CD4-positive, alpha-beta T cell treated with Interleukin-17A for 1 hour (primary cell): ENCODE data around the gene DLEC1.
"Not testable (repeated sequence)": the region's sequence is repeated elsewhere in the genome, so short reads cannot be mapped to it uniquely, and the experiment has no call there.

Source experiments
- DNase-seq: peaks from one replicate; pipeline ENCODE4 v3.0.0-alpha.2; 2020

Gene DLEC1

DNA sequence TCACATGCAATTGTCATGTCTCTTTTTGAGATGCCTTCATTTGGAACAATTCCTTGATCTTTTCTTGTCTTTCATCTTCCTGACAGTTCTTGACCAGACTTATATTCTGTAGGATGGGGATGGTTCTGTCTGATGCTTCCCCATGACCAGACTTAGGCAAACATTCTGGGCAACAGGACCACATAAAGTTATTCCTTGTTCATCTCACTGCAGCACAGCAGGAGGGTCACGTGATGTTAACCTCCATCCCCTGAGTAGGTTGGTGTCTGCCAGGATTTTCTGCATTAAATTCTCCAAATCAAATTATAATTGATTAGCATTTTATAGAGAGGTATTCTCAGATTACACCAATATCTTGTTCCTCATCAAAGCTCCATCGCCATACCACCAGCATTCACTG lies 7.8 kb downstream of the DLEC1 start:
- no peak for DNase-seq

DNA sequence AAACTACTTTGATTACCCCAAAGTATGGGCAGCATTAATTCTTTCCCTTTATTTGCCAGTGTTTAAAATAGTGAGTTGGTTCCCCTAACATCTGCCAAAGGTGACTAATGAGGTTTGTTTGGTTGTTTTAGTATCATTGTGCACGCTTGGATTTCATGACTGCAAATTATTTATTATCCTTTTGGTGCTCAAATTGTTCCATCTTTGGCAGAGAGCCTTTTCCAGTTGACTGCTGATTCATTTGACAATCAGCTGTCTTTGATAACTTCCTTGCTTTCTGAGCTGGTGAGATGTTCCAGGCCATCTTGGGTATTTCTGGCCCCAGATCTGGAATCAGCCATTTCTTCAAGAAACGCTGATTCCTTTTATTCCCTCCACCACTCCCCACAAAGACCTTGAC lies 8.9 kb downstream of the DLEC1 start:
- no peak for DNase-seq

DNA sequence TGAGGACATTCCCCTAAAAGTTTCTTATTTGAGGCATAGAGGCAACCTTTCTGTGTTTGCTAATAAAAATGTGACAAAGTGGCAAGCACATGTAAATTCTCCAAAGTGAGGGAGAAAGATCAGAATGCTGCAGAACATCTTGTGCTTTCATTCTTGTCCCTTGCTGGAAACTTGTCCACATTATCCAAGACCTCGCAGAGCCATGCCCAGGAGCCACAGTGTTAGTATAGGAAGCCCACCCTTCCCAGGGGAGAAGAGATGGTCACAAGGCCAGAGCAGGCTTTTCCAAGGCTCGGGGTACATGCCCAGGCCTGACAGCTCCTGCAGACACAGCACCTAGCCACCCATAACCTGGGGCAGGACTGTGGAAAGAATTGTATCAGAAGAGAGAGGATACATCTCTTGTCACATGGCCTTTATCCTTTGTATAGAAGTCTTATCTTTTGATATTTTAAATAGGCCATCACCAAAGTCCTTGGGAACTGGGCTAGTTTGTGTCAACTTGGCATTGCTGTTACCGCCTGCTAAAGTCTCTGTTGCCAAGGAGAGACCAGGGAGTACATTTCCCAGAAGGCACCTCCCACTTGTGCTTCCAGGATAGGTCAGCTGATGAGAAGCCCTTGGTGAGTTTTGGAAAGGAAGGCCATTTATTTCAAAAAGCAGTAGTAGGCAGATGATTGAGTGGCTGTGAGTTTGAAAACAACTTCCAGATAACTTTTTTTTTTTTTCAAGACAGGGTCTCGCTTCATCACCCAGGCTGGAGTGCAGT lies 10.5 kb downstream of the DLEC1 start:
- DNase-seq, result no peak

DNA sequence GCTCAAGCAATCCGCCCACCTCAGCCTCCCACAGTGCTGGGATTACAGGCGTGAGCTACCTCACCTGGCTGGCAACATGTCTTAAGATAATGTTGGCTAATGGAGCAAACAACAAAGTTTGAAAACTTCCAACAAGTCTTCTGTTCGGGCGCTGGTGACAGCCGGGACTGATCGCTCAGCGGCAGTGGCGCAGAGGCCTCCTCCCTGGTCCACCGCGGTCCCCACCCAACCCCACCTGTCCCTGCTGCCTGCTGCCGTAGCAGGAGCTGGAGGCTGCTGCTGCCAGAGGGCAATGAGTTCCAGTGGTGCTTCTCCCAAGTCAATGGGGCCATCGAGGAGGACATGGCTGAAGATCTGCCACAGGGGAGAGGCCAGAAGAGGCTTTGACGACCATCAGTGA lies 12.1 kb downstream of the DLEC1 start:
- no peak for DNase-seq

DNA sequence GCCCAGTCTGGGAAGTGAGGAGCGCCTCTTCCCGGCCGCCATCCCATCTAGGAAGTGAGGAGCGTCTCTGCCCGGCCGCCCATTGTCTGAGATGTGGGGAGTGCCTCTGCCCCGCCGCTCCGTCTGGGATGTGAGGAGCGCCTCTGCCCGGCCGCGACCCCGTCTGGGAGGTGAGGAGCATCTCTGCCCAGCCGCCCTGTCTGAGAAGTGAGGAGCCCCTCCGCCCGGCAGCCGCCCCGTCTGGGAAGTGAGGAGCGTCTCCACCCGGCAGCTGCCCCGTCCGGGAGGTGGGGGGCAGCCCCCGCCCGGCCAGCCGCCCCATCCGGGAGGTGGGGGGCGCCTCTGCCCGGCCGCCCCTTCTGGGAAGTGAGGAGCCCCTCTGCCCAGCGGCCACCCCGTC lies 14.3 kb downstream of the DLEC1 start:
- not testable (repeated sequence) for DNase-seq

GRCh38 chr3:38053813-38054498 lies 14.9 kb downstream of the DLEC1 start:
- not testable (repeated sequence) for DNase-seq

DNA sequence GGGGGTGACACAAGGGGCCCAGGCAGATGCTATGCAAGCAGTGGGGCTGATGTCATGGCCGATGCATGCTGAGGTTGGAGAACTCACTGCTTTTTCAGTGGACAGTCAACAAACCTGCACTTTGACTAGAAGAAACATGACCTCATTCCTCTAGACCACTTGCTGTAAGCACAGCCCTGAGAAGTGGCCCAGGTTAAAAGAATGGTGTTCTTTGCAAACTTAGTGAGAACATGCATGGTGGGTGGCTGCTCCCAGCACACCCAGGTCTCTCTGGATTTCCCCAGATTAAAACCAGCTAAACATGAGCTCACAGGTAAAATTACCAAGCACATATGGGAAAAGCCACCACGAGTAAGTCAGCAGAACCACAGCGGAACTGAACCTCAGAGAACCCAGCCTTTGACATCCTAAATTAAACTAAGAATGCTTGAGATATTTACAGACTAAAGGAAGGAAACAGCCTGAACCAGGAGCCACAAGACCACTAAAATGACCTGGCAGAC lies 15.5 kb downstream of the DLEC1 start:
- no peak for DNase-seq

DNA sequence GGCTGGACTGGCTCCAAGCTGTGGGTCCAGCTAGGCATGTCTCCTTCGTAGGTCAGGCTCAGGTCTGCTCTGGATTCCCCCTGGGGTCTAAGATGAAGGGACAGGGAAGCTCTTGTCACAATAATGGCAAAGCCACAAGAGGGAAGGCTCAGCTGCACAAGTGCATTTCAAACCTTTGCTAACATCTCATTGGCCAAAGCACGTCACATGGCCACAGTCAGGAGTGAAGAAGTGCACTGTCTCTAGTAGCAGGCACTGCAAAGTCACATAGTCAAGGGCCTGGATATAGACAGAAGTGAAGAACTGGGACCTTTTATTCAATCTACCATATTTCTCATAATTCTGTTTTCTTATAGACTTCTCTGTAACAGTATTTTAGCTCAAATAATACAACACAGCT lies 20.1 kb downstream of the DLEC1 start:
- DNase-seq, result no peak

- no peak for DNase-seq
Observed at GRCh38 chr3:38059591-38059990, 20.6 kb downstream of the DLEC1 start.

DNA sequence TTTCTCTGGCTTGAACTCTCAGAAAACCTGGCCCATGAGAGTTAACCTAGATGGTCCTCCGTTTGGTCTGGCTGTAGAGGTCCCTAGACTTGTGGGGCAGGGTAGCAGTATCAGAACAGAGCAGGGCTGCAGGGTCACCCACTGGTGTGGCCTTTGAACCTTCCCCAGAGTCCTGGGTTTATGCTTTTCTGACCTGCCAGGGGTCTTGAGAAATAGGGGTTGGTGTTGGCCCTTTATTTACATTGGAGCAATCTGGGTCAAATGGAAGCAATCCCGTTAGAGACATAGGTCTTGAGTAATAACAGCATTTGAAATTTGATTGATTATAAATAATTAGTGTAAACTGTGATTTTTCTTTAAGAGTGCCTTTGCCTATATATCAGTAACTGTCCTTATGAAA lies 23.8 kb downstream of the DLEC1 start:
- no peak for DNase-seq

GRCh38 chr3:38064453-38064852 lies 25.4 kb downstream of the DLEC1 start:
- not testable (repeated sequence) for DNase-seq

DNA sequence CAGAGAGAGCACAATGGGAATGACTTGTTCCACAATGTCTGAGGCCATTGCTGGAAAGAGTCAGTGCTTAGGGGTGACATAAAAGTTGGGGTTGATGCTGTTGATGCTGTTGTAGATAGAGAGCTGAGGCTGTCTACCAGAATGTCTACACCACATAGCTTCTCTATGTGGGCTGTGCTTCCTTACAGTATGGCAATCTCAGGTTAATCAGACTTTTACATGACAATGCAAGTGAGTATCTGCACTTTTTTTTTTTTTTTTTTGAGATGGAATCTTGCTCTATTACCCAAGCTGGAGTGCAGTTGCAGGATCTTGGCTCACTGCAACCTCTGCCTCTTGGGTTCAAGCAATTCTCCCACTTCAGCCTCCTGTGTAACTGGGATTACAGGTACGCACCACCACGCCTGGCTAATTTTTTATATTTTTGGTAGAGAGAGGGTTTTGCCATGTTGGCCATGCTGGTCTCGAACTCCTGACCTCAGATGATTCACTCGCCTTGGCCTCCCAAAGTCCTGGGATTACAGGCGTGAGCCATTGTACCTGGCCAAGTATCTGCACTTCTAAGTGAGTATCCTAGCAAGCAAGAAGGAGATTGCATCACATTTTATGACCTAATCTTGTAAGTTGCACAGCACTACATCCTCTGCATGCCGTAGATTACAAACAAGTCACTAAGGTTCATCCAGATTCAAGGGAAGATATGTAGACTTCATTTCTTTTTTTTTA lies 28.7 kb downstream of the DLEC1 start:
- DNase-seq, result no peak

GRCh38 chr3:38070013-38070412 lies 31.0 kb downstream of the DLEC1 start:
- DNase-seq, result no peak

DNA sequence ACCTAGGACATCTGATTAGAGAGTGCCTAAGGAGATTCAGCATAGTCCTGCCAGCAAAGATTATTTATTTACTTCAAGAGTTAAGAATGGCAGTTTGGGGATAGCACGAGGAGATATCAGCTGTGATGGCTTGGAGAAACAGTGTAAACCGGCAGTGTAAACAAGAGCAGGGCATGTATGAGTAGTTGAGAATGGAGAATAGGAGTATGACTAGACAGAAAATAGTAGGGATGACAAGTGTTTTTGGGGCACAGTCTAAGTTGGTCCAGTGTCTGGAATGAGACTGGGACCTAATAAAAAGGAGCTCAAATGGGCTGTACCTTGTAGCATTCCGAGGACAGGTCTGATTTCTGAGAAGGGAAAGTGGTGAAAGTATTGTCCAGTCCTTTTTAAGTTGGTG lies 38.1 kb downstream of the DLEC1 start:
- not testable (repeated sequence) for DNase-seq

DNA sequence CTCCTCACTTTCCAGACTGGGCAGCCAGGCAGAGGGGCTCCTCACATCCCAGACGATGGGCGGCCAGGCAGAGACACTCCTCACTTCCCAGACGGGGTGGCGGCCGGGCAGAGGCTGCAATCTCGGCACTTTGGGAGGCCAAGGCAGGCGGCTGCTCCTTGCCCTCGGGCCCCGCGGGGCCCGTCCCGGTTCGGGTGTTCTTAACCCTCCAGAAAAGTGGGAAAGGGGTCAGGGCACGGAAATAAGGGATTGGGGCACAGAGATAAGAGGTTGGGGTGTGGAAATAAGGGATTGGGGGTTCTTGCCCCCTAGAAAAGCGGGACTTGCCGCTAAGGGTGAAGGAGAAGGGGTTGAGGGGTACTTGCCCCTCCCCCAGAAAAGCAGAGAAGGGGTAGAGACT lies 43.3 kb downstream of the DLEC1 start:
- not testable (repeated sequence) for DNase-seq

- DNase-seq, result not testable (repeated sequence)
Observed at GRCh38 chr3:38083254-38083653, 44.2 kb downstream of the DLEC1 start.

DNA sequence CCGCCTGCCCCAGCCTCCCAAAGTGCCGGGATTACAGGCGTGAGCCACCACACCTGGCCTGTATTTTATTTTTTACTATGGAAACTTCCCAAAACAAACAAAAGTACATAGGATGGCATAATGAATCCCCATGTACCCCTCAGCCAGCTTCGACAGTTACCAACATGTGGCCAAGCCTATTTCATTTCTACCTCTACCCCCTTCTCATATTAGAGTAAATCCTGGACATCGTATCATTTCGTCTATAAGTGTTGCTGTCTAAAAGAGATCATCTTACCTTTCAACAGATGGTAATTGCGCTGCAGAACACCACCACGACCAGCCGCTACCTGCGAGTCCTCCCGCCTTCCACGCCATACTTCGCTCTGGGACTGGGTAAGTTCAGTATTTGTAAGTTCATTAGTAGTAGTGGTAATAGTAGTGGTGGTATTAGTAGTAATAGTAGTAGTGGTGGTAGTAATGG lies 44.9 kb downstream of the DLEC1 start:
- no peak for DNase-seq

DNA sequence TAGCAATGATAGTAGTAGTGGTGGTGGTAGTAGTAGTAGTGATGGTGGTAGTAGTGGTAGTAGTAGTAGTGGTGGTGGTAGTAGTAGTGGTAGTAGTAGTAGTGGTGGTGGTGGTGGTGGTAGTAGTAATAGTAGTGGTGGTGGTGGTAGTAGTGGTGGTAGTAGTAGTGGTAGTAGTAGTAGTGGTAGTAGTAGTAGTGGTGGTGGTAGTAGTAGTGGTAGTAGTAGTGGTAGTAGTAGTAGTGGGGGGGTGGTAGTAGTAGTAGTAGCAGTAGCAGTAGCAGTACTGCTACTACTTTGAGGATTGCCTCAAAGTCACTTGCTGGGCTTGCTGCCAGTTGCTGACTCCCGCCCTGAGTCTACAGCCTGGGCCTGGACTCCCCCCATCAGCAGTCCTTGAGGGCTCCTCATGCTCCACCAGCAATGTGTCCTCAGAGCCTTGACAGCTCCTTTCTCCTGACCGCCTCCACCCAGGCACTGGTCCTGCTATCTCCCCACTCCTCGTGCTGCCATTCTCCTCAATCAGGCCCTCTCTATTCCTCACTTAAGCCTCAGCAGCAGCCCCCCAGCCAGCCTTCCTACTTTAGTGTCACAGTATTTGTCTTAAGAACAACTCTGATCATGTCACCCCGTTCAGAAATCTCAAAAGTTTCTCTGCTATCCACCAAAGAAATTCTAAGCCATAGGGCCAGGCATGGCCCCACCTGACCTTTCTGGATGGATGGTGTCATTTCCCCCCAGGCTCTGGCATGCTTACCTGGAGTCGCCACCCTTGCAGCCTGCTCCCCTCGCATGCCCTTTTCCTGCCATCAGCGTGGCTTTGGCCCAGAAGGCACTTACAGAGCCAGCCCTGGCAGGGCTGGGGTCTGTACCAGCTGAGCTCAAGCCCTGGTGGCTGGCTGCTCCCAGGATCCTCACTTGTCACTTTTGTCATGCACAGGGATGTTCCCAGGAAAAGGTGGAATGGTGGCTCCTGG lies 45.6 kb downstream of the DLEC1 start:
- DNase-seq, result peak; percentile 16

GRCh38 chr3:38085311-38085942 lies 46.4 kb downstream of the DLEC1 start:
- DNase-seq, result no peak

DNA sequence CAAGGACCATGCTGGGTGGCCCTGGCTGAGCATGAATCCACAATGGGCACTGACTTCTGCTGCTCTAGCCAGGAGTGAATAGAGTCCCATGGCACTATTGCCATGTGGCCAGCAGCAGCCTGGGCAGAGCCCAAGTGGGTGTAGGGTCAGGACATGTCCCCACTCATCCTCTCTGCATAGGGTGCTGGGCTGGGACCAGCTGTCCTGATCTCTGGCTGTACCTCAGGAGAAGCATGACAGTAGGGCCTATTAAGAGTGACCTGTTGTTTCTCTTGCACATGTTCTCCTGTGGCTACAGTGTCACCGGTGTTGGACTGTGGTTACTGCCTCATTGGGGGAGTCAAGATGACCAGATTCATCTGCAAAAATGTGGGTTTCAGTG lies 46.9 kb downstream of the DLEC1 start:
- no peak for DNase-seq

DNA sequence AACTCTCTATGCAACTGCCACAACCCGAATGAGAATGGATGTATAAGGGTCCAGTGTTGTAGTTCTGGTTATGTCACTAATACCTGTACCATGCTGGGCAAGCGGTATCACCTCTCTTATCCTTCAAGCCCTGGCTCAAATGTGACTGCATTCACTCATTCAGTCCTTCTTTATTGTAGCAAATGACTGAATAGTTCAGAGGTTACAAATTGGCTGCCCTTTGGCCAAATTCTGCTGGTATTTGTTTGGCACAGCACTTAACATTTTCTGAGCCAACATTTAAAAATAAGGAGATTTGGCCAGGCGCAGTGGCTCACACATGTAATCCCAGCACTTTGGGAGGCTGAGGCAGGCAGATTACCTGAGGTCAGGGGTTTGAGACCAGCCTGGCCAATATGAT lies 47.5 kb downstream of the DLEC1 start:
- DNase-seq, result no peak

- DNase-seq, result not testable (repeated sequence)
Observed at GRCh38 chr3:38087278-38087677, 48.3 kb downstream of the DLEC1 start.
